ENCODE measurements around the gene TBX1.
A peak's percentile ranks its signal among the peaks of the same experiment; 100 is the strongest.
"Not testable (repeated sequence)": the region's sequence is repeated elsewhere in the genome, so short reads cannot be mapped to it uniquely, and the experiment has no call there.

The TBX1 gene

GRCh38 chr22:19723983-19724827 lies 36.4 kb upstream of the TBX1 start:
- DNase-seq: no peak

GRCh38 chr22:19724927-19725661 lies 35.5 kb upstream of the TBX1 start:
- DNase-seq: no peak

GRCh38 chr22:19726064-19726788 lies 34.4 kb upstream of the TBX1 start:
- DNase-seq: not testable (repeated sequence)

GRCh38 chr22:19727310-19728150 lies 33.0 kb upstream of the TBX1 start:
- DNase-seq: no peak

- DNase-seq: no peak
Measured at GRCh38 chr22:19728271-19728670, 32.3 kb upstream of the TBX1 start.

- no peak for DNase-seq
Measured at GRCh38 chr22:19728836-19729235, 31.7 kb upstream of the TBX1 start.

- DNase-seq: no peak
Measured at GRCh38 chr22:19729507-19729906, 31.1 kb upstream of the TBX1 start.

- DNase-seq: no peak
Measured at GRCh38 chr22:19730198-19730597, 30.4 kb upstream of the TBX1 start.

GRCh38 chr22:19730655-19731360 lies 29.8 kb upstream of the TBX1 start:
- peak; percentile 60 for DNase-seq

- DNase-seq: no peak
Measured at GRCh38 chr22:19731361-19732135, 29.0 kb upstream of the TBX1 start.

GRCh38 chr22:19732403-19733113 lies 28.0 kb upstream of the TBX1 start:
- DNase-seq: no peak

- no peak for DNase-seq
Measured at GRCh38 chr22:19733755-19734154, 26.8 kb upstream of the TBX1 start.

- DNase-seq: no peak
Measured at GRCh38 chr22:19734163-19734562, 26.4 kb upstream of the TBX1 start.

- no peak for DNase-seq
Measured at GRCh38 chr22:19734837-19735382, 25.7 kb upstream of the TBX1 start.

GRCh38 chr22:19735665-19736510 lies 24.7 kb upstream of the TBX1 start:
- DNase-seq: no peak

- DNase-seq: no peak
Measured at GRCh38 chr22:19737846-19738663, 22.5 kb upstream of the TBX1 start.

GRCh38 chr22:19738664-19739447 lies 21.7 kb upstream of the TBX1 start:
- no peak for DNase-seq

All from NCI-H2029 treated with DMSO at 0.1 percent for 48 hours (cell line).